Epithelial cell of esophagus (primary cell): Measurements from ENCODE around the gene APLNR.

Experiments
- DNase-seq: peaks from one replicate; pipeline ENCODE4 v3.0.0; 2010; ENCODE audit warnings: low read depth
- H3K4me3 ChIP-seq: 2 replicates; pipeline ENCODE4 v1.5.1; 2011; ENCODE audit warnings: mild to moderate bottlenecking, low read length, control low read depth
- TF ChIP-seq, protein P1 (sequence below): IDR thresholded peaks from 2 replicates; pipeline ENCODE4 v1.5.1; 2011; ENCODE audit warnings: low read depth, mild to moderate bottlenecking, low read length, control low read depth, inconsistent platforms; ENCODE audit not compliant: insufficient read depth; ENCODE audit errors: missing control alignments

APLNR gene

DNA sequence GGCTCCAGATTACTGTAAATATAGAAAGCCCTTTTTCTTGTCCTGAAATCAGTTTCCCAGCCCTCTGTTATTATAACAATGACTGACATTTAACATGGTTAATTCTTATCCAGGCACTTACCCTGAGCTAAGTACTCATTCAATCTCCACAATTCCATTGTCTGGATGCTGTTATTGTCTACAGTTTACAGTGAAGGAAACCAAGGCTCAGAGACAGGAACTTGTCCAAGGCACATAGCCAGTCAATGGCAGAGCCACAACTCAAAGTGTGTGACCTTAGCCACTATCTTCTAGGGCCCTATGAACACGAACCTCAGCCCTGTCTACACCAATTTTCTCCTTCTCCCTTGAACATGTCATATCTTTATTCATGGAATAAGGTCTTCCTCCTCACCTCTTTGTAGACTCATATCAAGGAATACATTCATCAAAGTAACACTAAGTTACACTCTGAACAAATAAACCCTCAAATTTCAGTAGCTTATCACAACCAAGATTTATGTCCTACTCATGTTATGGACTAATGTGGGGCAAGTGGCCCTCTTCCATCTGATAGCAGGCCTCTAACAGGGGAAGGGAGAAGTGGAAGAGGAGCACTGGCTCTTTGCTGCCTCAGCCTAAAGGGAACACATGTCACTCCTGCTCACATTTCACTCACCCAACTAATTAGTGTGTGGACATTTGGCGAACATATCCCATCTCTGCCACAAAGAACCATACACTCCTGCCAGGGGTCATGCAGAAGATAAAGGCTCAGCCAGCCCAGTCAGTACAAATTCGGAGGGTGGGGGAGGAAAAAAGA is 39.3 kb upstream of the APLNR start:
- no peak for DNase-seq
- H3K4me3 ChIP-seq, result no peak overlapping the region
- TF ChIP-seq, protein P1, sequence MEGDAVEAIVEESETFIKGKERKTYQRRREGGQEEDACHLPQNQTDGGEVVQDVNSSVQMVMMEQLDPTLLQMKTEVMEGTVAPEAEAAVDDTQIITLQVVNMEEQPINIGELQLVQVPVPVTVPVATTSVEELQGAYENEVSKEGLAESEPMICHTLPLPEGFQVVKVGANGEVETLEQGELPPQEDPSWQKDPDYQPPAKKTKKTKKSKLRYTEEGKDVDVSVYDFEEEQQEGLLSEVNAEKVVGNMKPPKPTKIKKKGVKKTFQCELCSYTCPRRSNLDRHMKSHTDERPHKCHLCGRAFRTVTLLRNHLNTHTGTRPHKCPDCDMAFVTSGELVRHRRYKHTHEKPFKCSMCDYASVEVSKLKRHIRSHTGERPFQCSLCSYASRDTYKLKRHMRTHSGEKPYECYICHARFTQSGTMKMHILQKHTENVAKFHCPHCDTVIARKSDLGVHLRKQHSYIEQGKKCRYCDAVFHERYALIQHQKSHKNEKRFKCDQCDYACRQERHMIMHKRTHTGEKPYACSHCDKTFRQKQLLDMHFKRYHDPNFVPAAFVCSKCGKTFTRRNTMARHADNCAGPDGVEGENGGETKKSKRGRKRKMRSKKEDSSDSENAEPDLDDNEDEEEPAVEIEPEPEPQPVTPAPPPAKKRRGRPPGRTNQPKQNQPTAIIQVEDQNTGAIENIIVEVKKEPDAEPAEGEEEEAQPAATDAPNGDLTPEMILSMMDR, result no peak

DNA sequence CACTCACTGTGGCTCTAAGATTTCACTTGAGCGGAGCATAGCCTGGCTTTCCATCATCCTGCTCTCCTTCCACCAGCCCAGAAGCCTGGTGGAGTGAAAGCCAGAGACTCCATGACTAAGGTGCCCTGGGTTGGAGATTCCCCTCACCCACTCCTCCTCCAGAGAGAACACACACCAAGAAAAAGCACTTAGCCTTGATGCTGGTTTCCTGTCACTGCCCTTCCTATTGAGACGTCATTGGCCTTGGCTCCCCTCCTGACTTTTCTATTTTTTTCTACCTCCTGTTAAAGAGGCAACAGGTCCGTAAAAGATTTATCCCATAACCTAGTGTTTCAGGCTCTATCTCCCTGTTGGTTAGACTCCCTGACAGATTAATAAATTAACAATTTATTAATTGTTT is 38.5 kb upstream of the APLNR start:
- TF ChIP-seq, protein P1, result no peak
- no peak overlapping the region for H3K4me3 ChIP-seq
- DNase-seq, result no peak

DNA sequence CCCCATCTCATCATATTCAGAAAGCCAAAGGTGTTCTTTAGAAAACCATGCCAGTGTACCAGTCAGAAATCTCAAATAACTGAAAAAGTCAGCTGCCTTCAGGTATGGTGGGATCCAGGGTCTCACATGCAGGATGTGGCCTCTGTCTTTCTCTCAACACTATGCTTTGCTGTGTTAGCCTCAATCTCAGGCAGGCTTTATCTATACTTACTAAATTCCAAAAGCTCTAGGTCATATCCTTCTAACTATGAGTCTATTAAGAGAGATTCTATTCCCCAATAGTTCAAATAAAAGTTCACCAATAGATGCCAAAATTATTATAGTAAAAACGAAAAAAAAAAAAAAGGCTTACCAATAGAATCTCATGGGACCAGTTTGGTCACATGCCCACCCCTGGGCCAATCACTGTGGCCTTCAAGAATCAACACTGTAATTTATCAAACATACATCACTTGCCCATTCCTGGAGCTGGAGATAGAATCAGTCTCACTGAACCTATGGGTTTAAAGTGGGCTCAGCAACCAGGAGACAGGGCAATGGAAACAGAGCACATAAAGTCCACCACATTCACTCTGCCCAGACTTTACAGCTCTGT is 38.0 kb upstream of the APLNR start:
- DNase-seq, result no peak
- no peak overlapping the region for H3K4me3 ChIP-seq
- TF ChIP-seq, protein P1, result no peak

DNA sequence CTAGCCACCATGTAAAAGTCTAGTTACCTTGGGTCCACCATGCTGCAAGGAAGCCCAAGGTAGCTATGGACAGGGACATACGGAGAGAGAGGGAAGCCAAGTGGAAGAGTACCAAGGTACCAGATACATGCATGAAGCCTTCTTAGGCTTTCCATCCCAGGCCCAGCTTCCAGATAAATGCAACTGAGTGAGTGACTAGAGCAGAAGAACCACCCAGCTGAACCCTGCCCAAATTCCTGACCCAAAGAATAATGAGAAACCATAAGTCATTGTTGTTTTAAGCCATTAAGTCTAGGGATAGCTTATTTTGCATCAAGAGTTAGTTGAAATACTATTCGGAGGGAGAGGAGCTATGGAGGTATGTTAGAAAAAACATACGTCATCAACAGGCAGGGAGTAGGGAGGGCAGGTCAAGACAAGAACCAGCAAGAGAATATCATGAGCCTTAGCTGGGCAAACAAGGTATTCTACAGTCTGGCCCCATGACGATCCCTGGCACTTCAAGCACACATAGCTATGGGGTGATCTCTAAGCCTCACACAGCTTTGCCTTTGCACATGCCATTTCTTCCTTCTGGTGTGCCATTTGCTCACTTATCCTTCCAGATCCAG is 36.5 kb upstream of the APLNR start:
- peak; percentile 95 for DNase-seq
- TF ChIP-seq, protein P1, result no peak
- H3K4me3 ChIP-seq, result no peak overlapping the region

DNA sequence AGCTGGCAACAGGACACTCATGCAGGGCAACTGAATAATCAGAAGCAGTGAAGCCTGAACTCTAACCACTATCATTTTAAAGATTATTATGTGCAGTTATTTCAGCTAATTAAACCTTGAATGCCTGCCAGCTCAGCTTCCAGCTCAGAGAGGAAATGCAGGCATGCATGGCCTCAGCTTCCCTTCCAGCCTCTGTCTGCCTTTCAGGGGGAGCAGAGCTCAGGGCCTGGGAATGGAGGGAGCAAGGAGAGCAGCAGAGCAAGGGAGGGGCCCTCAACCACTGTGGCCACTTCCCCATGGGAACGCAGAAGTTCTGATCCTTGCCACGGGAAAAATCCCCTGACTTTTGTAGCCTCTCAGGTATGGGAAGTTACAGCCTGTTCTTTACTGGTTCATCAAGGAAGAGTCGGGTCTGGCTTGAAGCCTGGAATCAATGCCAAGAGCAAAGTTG is 32.5 kb upstream of the APLNR start:
- DNase-seq, result no peak
- H3K4me3 ChIP-seq, result no peak overlapping the region
- TF ChIP-seq, protein P1, result no peak

DNA sequence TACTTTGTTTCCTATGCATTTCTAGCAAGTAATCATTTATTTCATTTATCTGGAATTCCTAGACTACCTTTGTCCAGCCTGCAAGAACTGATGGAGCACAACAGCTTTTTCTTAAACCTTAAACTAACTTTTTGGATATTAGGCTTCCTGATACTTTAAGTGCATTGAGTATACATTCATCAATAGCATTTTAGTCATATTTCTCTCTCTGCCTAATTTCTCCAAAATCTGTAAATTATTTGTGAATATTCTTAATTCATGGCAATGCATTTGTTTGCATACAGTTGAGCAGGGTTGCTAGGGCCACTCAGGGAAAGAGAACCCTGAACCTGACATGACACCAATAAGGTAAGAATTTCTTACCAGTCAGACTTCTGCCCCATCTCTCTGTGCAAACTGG is 29.1 kb upstream of the APLNR start:
- TF ChIP-seq, protein P1, result no peak
- no peak overlapping the region for H3K4me3 ChIP-seq
- no peak for DNase-seq
